H1 (cell line): ENCODE data around the gene ALK. TPM values are rescaled to one million over a fixed set of nuclear protein-coding genes. Genes with fewer than 3 reads are reported as not detected.

Experiments used
- CTCF ChIA-PET: fragments of 300-600 bp; sonication (Branson Sonifier 250); formaldehyde crosslinking; loops from one replicate; lab custom pipeline; 2021; ENCODE audit not compliant: partially characterized antibody; lab: Charles Lee
- POLR2A ChIA-PET: fragments of 300-600 bp; sonication (Branson Sonifier 250); formaldehyde crosslinking; loops from one replicate; lab custom pipeline; 2021; ENCODE audit warnings: inconsistent platforms; ENCODE audit not compliant: partially characterized antibody; lab: Charles Lee
- DNase-seq, 2 experiments: peaks; one replicate each; pipeline versions ENCODE4 v3.0.0 to v3.0.0-alpha.2; 2010 to 2022; ENCODE audit warnings: low spot score in 2 of 2, low read depth in 1 of 2, mixed read lengths in 1 of 2
- FAIRE-seq: peaks from 2 replicates; lab custom pipeline; 2011; peaks lifted over from hg19 to GRCh38; lab: Jason Lieb, UNC
- H2AFZ ChIP-seq: 2 replicates; pipeline ENCODE4 v1.8.1; 2012; ENCODE audit warnings: low read length, inconsistent platforms
- H2AK5ac ChIP-seq: 2 replicates; pipeline ENCODE4 v1.6.1; 2013; ENCODE audit warnings: low read depth, low read length
- H2BK120ac ChIP-seq: replicated peaks from 2 replicates; pipeline ENCODE3; 2013; ENCODE audit warnings: low read depth, low read length, inconsistent platforms
- H2BK12ac ChIP-seq: 2 replicates; pipeline ENCODE4 v1.6.1; 2013; ENCODE audit warnings: low read depth, low read length
- H2BK15ac ChIP-seq: 2 replicates; pipeline ENCODE4 v1.6.1; 2013; ENCODE audit warnings: low read length
- H2BK20ac ChIP-seq: 2 replicates; pipeline ENCODE4 v1.6.1; 2013; ENCODE audit warnings: low read length
- H2BK5ac ChIP-seq: 2 replicates; pipeline ENCODE4 v1.6.1; 2013; ENCODE audit warnings: low read depth, low read length
- H3K14ac ChIP-seq: 2 replicates; pipeline ENCODE4 v1.6.1; 2013; ENCODE audit warnings: inconsistent platforms; ENCODE audit not compliant: insufficient read length
- H3K18ac ChIP-seq: 2 replicates; pipeline ENCODE4 v1.6.1; 2013; ENCODE audit warnings: low read length; ENCODE audit errors: extremely low read depth
- H3K23ac ChIP-seq: 2 replicates; pipeline ENCODE4 v1.6.1; 2013; ENCODE audit warnings: inconsistent platforms; ENCODE audit not compliant: insufficient read length
- H3K23me2 ChIP-seq: 2 replicates; pipeline ENCODE4 v1.6.1; 2013; ENCODE audit warnings: low read depth, low read length
- H3K27ac ChIP-seq: 2 replicates; pipeline ENCODE4 v1.6.1; 2011; ENCODE audit warnings: low read depth, low read length, inconsistent platforms
- H3K27me3 ChIP-seq, 4 experiments: replicated peaks in 1 of 4; 1 replicate in 1 of 4; 2 replicates in 3 of 4; pipeline versions ENCODE4 v1.6.1 to v1.8.1; 2011 to 2013; ENCODE audit warnings: low read length in 3 of 4, mild to moderate bottlenecking in 3 of 4, inconsistent platforms in 2 of 4, mixed read lengths in 2 of 4, moderate library complexity in 1 of 4; ENCODE audit not compliant: control insufficient read depth in 3 of 4, insufficient read depth in 3 of 4; ENCODE audit errors: extremely low read depth in 1 of 4
- H3K36me3 ChIP-seq, 4 experiments: 2 replicates each; pipeline versions ENCODE4 v1.6.1 to v1.8.1; 2011 to 2013; ENCODE audit warnings: mild to moderate bottlenecking in 4 of 4, low read length in 3 of 4, moderate library complexity in 2 of 4, control low read depth in 1 of 4, inconsistent platforms in 1 of 4; ENCODE audit not compliant: insufficient read depth in 4 of 4, control insufficient read depth in 2 of 4
- H3K4ac ChIP-seq: replicated peaks from 2 replicates; pipeline ENCODE3; 2013; ENCODE audit warnings: low read length, low read depth, mixed read lengths, inconsistent platforms; ENCODE audit not compliant: insufficient read length
- H3K4me1 ChIP-seq, 4 experiments: replicated peaks in 1 of 4; 1 replicate in 1 of 4; 2 replicates in 3 of 4; pipeline versions ENCODE4 v1.6.1 to v1.8.1; 2011 to 2013; ENCODE audit warnings: low read length in 3 of 4, inconsistent platforms in 2 of 4, mixed read lengths in 1 of 4; ENCODE audit not compliant: insufficient read depth in 4 of 4, control insufficient read depth in 3 of 4
- H3K4me2 ChIP-seq, 2 experiments: 2 replicates each; pipeline versions ENCODE4 v1.6.1 to v1.8.1; 2011 to 2013; ENCODE audit warnings: low read depth in 2 of 2, low read length in 2 of 2, control low read depth in 1 of 2, inconsistent platforms in 1 of 2, mild to moderate bottlenecking in 1 of 2; ENCODE audit not compliant: insufficient read depth in 1 of 2
- H3K4me3 ChIP-seq, 4 experiments: fragments of 200-600, 300-600 bp in 1 of 4; sonication (generic), shearing (Covaris generic), sonication (Bioruptor Twin) in 1 of 4; 2 replicates each; pipeline versions ENCODE4 v1.5.1 to v1.8.1; 2011 to 2016; ENCODE audit warnings: low read length in 4 of 4, low read depth in 3 of 4, control low read depth in 2 of 4, inconsistent platforms in 2 of 4, mild to moderate bottlenecking in 2 of 4, mixed read lengths in 1 of 4, moderate library complexity in 1 of 4; ENCODE audit not compliant: insufficient read depth in 2 of 4; ENCODE audit errors: extremely low read depth in 1 of 4
- H3K56ac ChIP-seq: replicated peaks from 2 replicates; pipeline ENCODE3; 2013; ENCODE audit warnings: low read depth, mild to moderate bottlenecking, mixed read lengths, low read length, inconsistent platforms; ENCODE audit not compliant: insufficient read length
- H3K79me1 ChIP-seq: 2 replicates; pipeline ENCODE4 v1.6.1; 2013; ENCODE audit warnings: low read depth, low read length, control low read depth
- H3K79me2 ChIP-seq, 2 experiments: 2 replicates each; pipeline versions ENCODE4 v1.6.1 to v1.8.1; 2012 to 2013; ENCODE audit warnings: low read length in 2 of 2, mild to moderate bottlenecking in 2 of 2, inconsistent platforms in 1 of 2; ENCODE audit not compliant: insufficient read depth in 2 of 2, control insufficient read depth in 1 of 2
- H3K9ac ChIP-seq, 4 experiments: replicated peaks in 1 of 4; 1 replicate in 1 of 4; 2 replicates in 3 of 4; pipeline versions ENCODE4 v1.6.1 to v1.8.1; 2011 to 2013; ENCODE audit warnings: low read depth in 3 of 4, low read length in 3 of 4, control low read depth in 2 of 4, mild to moderate bottlenecking in 2 of 4, moderate library complexity in 2 of 4, inconsistent platforms in 1 of 4; ENCODE audit errors: extremely low read depth in 1 of 4
- H3K9me3 ChIP-seq, 2 experiments: 2 replicates each; pipeline versions ENCODE4 v1.6.1 to v1.8.1; 2012 to 2013; ENCODE audit warnings: mild to moderate bottlenecking in 2 of 2, moderate library complexity in 2 of 2, control low read depth in 1 of 2, inconsistent platforms in 1 of 2, low read depth in 1 of 2, low read length in 1 of 2, mixed read lengths in 1 of 2; ENCODE audit not compliant: insufficient read depth in 2 of 2
- H4K20me1 ChIP-seq, 2 experiments: replicated peaks in 1 of 2; 2 replicates each; pipeline versions ENCODE3 to v1.8.1; 2011 to 2013; ENCODE audit warnings: inconsistent platforms in 2 of 2, low read length in 2 of 2, mild to moderate bottlenecking in 1 of 2; ENCODE audit not compliant: insufficient read depth in 2 of 2, control insufficient read depth in 1 of 2
- H4K5ac ChIP-seq: 2 replicates; pipeline ENCODE4 v1.6.1; 2013; ENCODE audit warnings: low read length, low read depth, mixed read lengths, inconsistent platforms; ENCODE audit not compliant: insufficient read length
- H4K8ac ChIP-seq: 2 replicates; pipeline ENCODE4 v1.8.0; 2013; ENCODE audit warnings: mild to moderate bottlenecking, moderate library complexity, low read length, inconsistent platforms; ENCODE audit not compliant: insufficient read depth; ENCODE audit errors: extremely low read depth
- H4K91ac ChIP-seq: replicated peaks from 2 replicates; pipeline ENCODE3; 2013; ENCODE audit warnings: low read length, mixed read lengths, inconsistent platforms; ENCODE audit not compliant: insufficient read length
- BACH1 ChIP-seq: IDR thresholded peaks from 2 replicates; pipeline ENCODE4 v1.6.1; 2012; ENCODE audit warnings: low read length, improper control_type of control experiment
- CEBPB ChIP-seq: IDR thresholded peaks from 2 replicates; pipeline ENCODE4 v1.6.1; 2012; ENCODE audit warnings: low read depth, low read length
- E2F6 ChIP-seq: IDR thresholded peaks from 2 replicates; pipeline ENCODE4 v1.6.1; 2012; ENCODE audit warnings: inconsistent platforms
- GTF2F1 ChIP-seq: IDR thresholded peaks from 2 replicates; pipeline ENCODE4 v1.6.1; 2012; ENCODE audit warnings: low read depth, low read length, improper control_type of control experiment, borderline replicate concordance
- JUN ChIP-seq: IDR thresholded peaks from 2 replicates; pipeline ENCODE4 v1.6.1; 2011; ENCODE audit warnings: low read depth, mild to moderate bottlenecking, improper control_type of control experiment, low read length
- JUND ChIP-seq: IDR thresholded peaks from 2 replicates; pipeline ENCODE4 v1.6.1; 2011; ENCODE audit warnings: mild to moderate bottlenecking, improper control_type of control experiment, low read length
- NRF1 ChIP-seq: IDR thresholded peaks from 2 replicates; pipeline ENCODE4 v1.6.1; 2011; ENCODE audit warnings: mild to moderate bottlenecking, low read depth, low read length, improper control_type of control experiment
- PHF8 ChIP-seq: fragments of 200-600 bp; sonication (generic); conservative IDR thresholded peaks from 2 replicates; pipeline ENCODE4 v1.7.1; 2012; ENCODE audit warnings: low read depth, mild to moderate bottlenecking, inconsistent platforms, low read length, moderate library complexity
- POLR2A ChIP-seq, 2 experiments: IDR thresholded peaks; 1 replicate in 1 of 2; 2 replicates in 1 of 2; pipeline ENCODE4 v1.6.1; 2011; ENCODE audit warnings: low read depth in 2 of 2, low read length in 2 of 2, mild to moderate bottlenecking in 2 of 2; ENCODE audit errors: control extremely low read depth in 1 of 2
- POU5F1 ChIP-seq: IDR thresholded peaks from 2 replicates; pipeline ENCODE4 v1.6.1; 2011; ENCODE audit warnings: low read depth, mild to moderate bottlenecking, low read length, moderate library complexity
- RAD21 ChIP-seq, 2 experiments: IDR thresholded peaks in 1 of 2; conservative IDR thresholded peaks in 1 of 2; 2 replicates each; pipeline ENCODE4 v1.6.1; 2011; ENCODE audit warnings: low read depth in 2 of 2, low read length in 2 of 2, improper control_type of control experiment in 1 of 2, inconsistent platforms in 1 of 2, mild to moderate bottlenecking in 1 of 2, moderate library complexity in 1 of 2
- RFX5 ChIP-seq: IDR thresholded peaks from 2 replicates; pipeline ENCODE4 v1.6.1; 2011; ENCODE audit warnings: low read depth, low read length, improper control_type of control experiment, borderline replicate concordance
- SIN3A ChIP-seq, 2 experiments: IDR thresholded peaks in 1 of 2; conservative IDR thresholded peaks in 1 of 2; 2 replicates each; pipeline ENCODE4 v1.6.1; 2011 to 2012; ENCODE audit warnings: low read length in 2 of 2, improper control_type of control experiment in 1 of 2, low read depth in 1 of 2, mild to moderate bottlenecking in 1 of 2
- SRF ChIP-seq: IDR thresholded peaks from 2 replicates; pipeline ENCODE4 v1.6.1; 2011; ENCODE audit warnings: mild to moderate bottlenecking, low read depth, low read length, moderate library complexity
- WGBS, 2 experiments: shearing (Covaris generic) in 1 of 2; methylation state at CpG; one replicate each; pipeline versions ENCODE4 v1.1.6 to v1.1.7; 2013 to 2015; ENCODE audit warnings: low lambda C conversion rate in 2 of 2, mixed read lengths in 2 of 2, inconsistent platforms in 1 of 2, low coverage in 1 of 2, missing lambda C conversion rate in 1 of 2; ENCODE audit not compliant: insufficient replicate concordance in 2 of 2, insufficient coverage in 1 of 2, insufficient read length in 1 of 2; ENCODE audit errors: extremely low coverage in 1 of 2, missing lambda C conversion rate in 1 of 2; 5-methylcytosine and 5-hydroxymethylcytosine counted together
- polyA plus RNA-seq, 7 experiments: library from polyadenylated mRNA; depleted of rRNA in 3 of 7; stranded (reverse) in 5 of 7; unstranded in 2 of 7; fragments of >200 nt in 5 of 7; fragments of 200-250 nt in 2 of 7; gene quantifications; 1 replicate in 5 of 7; 2 replicates in 1 of 7; 4 replicates in 1 of 7; pipeline versions ENCODE4 v1.2.1 to v1.2.3, GENCODE V29; 2011 to 2013; ENCODE audit warnings: missing spikeins in 2 of 7, mixed read lengths in 2 of 7
- total RNA-seq: library from RNA; stranded (reverse); fragmentation: NEBNext Ultra II Directional; extraction: Animal tissue kit (Norgen Biotek cat#: 25700); gene quantifications from 2 replicates; pipeline ENCODE4 v1.2.1, GENCODE V29; 2021

ALK gene
- total and polyA plus RNA-seq, 2 of the 8 experiments (the other 6 are each of a cell fraction or from before 2014, with no cell fraction given) = 0.02 to 0.09 TPM

DNA sequence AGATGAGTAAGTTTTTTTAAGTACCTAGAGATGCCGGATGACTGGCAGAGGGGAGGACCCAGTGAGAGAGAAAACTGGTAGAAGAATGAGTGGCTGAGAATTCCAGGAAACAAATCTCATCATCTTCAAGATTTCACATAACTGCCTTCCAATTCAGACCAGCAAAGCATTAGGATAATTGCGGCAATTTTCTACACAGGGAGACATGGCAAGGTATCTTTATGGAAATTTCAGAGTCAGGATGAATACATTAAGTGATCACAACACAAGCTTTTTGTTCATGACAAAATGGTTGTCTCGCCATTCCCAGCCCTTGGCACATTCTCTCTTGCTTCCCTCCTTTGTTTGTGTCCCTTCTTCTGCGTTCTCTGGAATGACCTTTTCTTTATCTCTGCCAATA lies 82.1 kb downstream of the ALK start:
- Histone ChIP-seq H2BK15ac (no peak overlapping the region), H3K56ac (no peak overlapping the region), H2AFZ (no peak overlapping the region), H3K27ac (no peak overlapping the region), H3K36me3 (no peaks in the 10 kb centered on the region), H3K79me2 (no peaks in the 10 kb centered on the region), H2AK5ac (no peak overlapping the region), H4K8ac (no peak overlapping the region), H4K20me1 (no peaks in the 10 kb centered on the region), H3K27me3 (no peaks in the 10 kb centered on the region; a peak in 2 of 7 replicates), H3K4ac (no peak overlapping the region), H3K4me1 (no peaks in the 10 kb centered on the region), H3K79me1 (no peaks in the 10 kb centered on the region), H3K14ac (no peak overlapping the region), H4K91ac (no peak overlapping the region), H3K23ac (no peak overlapping the region), H4K5ac (no peak overlapping the region), H3K4me2 (no peak overlapping the region), H3K9me3 (peaks cover 0 to 3% of the 10 kb centered on the region in 2 experiments; a peak in 1 of 4 replicates), H2BK5ac (no peak overlapping the region), H3K18ac (no peak overlapping the region), H2BK20ac (no peak overlapping the region), H2BK120ac (no peak overlapping the region), H3K9ac (no peak overlapping the region), H3K4me3 (no peak overlapping the region), H2BK12ac (no peak overlapping the region), H3K23me2 (no peaks in the 10 kb centered on the region)
- WGBS, 2 experiments = 87% methylated on average over 4 of the region's 4 CpGs; no CpG with 5 or more reads in 1 of the 2 experiments
- DNase-seq = no peak
- CTCF ChIA-PET = interaction anchor here (0.6 to 2.6 kb wide), 2 partner anchors 70 to 83 kb away, joined by 3 to 9 read pairs; partner anchors contain the start of gene ALK
- POLR2A ChIA-PET = no interaction called here
- no peak for FAIRE-seq
- no peak for TF ChIP-seq SIN3A (conservative IDR thresholded peaks at IDR 0.05 in 1 of 2, IDR thresholded peaks at IDR 0.05 in 1 of 2; ENCODE audit: low read depth in 1 of 2, low read length in 2 of 2)
- no peak for TF ChIP-seq RAD21 (IDR thresholded peaks at IDR 0.05 in 1 of 2, conservative IDR thresholded peaks at IDR 0.05 in 1 of 2; ENCODE audit: low read depth in 2 of 2, low read length in 2 of 2)
- TF ChIP-seq E2F6 = no peak
- TF ChIP-seq BACH1 = no peak
- TF ChIP-seq POU5F1 = no peak
- TF ChIP-seq POLR2A (IDR thresholded peaks at IDR 0.05; ENCODE audit: control extremely low read depth in 1 of 2, low read depth in 2 of 2, low read length in 2 of 2) = no peak
- no peak for TF ChIP-seq NRF1
- no peak for TF ChIP-seq JUN
- no peak for TF ChIP-seq GTF2F1
- no peak for TF ChIP-seq RFX5
- no peak for TF ChIP-seq SRF
- no peak for TF ChIP-seq CEBPB
- no peak for TF ChIP-seq JUND
- no peak for TF ChIP-seq PHF8
